Stimulated activated CD4-positive, alpha-beta T cell treated with anti-CD3 and anti-CD28 coated beads, Interleukin-2, amount 100 ng/mL, for 4 hours (primary cell): Measurements from ENCODE around the gene INTS6.

Source experiments
- DNase-seq: peaks from one replicate; pipeline ENCODE4 v3.0.0-alpha.2; 2020; ENCODE audit warnings: low read depth

Gene INTS6

DNA sequence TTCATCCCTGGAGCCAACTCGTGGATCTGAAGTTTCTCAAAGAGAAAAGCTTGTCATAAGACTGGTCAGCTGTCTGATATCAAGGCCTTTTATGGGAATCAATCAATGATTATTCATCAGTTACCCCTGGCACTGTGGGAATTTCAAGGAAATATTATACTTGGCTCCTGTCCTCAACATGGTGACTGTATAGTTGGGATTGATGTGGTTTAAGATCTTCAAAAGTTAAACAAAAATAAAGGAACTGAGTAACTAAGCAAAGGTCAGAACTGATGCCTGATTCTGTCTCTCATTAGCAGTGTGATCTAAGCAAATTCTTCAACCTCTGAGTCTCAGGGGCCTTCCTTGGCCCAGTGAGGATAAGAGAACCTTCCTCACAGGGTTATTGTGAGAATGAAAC is 135.6 kb downstream of the INTS6 start:
- DNase-seq, result no peak

GRCh38 chr13:51313619-51314018 is 139.2 kb downstream of the INTS6 start:
- no peak for DNase-seq

DNA sequence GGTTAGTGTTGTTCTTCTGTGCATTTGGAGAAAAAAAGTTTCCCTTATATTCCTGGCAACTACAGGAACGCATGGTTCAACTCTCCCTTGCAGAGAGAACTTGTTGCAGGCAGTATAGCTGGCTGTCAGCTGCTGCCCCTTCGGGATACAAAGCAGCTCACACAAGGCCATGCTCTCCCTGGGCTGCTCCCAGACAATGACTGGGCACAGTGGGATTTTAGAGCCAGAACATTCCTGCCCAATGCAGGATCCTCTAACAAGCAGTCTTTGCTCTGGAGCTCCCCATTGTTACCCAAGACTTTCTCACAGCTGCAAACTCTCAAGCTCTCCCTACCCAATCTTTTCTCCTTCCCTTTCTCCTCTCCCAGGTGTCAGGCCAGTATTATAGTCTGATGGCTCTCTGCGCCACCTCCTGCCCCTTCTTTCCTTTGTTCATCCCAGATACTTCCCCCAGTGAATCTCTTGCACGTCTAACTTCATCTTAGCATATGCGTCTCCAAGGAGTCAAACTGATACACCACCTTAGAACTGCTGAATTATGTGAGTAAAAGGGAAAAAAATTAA is 140.8 kb downstream of the INTS6 start:
- no peak for DNase-seq
